ENCODE results near the gene CBX1. TPM values are rescaled to one million over a fixed set of nuclear protein-coding genes. Genes with fewer than 3 reads are reported as not detected.

Gene CBX1
- total RNA-seq, 1 donor from 2014 or later = 34.0 TPM

DNA sequence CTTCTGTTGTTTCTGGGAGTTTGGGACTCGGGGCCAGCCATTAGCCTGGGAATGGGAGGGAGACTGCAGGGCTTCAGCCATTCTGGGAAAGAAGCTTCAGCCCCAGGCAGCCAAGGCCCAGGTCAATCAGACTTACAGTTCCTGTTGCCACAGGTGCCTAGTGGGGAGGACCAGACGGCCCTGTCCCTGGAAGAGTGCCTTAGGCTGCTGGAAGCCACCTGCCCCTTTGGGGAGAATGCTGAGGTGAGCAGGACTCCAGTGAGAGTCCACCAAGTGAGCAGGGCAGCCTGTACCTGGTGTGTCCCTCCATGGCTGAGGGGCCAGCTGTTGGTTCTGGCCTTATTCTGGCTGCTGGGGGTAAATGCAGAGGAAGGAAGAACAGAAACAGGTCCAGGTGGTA lies 44.4 kb downstream of the CBX1 start:
- Histone ChIP-seq H3K4me1 (peaks cover 40% of the 10 kb centered on the region), H3K27ac (no peak overlapping the region), H3K36me3 (peaks cover 77% of the 10 kb centered on the region), H3K4me3 (no peak overlapping the region), H3K9me3 (no peaks in the 10 kb centered on the region), H3K27me3 (no peaks in the 10 kb centered on the region)
- TF ChIP-seq, protein P1, sequence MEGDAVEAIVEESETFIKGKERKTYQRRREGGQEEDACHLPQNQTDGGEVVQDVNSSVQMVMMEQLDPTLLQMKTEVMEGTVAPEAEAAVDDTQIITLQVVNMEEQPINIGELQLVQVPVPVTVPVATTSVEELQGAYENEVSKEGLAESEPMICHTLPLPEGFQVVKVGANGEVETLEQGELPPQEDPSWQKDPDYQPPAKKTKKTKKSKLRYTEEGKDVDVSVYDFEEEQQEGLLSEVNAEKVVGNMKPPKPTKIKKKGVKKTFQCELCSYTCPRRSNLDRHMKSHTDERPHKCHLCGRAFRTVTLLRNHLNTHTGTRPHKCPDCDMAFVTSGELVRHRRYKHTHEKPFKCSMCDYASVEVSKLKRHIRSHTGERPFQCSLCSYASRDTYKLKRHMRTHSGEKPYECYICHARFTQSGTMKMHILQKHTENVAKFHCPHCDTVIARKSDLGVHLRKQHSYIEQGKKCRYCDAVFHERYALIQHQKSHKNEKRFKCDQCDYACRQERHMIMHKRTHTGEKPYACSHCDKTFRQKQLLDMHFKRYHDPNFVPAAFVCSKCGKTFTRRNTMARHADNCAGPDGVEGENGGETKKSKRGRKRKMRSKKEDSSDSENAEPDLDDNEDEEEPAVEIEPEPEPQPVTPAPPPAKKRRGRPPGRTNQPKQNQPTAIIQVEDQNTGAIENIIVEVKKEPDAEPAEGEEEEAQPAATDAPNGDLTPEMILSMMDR (IDR thresholded peaks at IDR 0.05) = no peak
- intact Hi-C loops (cut with DNase I) = no loop called here
- no peak for ATAC-seq
- no peak for DNase-seq

DNA sequence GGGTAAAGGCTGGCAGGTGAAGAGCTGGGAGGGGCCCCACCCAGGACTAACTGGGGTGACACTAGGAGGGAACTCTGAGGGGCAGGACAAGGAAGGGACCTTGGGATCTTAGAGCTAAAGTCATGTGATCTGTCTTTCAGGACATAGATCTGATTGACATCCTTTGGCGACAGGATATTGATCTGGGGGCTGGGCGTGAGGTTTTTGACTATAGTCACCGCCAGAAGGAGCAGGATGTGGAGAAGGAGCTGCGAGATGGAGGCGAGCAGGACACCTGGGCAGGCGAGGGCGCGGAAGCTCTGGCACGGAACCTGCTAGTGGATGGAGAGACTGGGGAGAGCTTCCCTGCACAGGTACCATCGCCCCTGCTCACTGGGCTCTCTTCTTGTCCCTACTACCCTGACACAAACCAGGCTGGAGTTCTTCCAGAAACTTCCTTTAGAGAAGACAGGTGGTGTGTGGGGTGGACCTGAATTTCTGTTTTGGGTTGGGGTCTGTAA lies 45.0 kb downstream of the CBX1 start:
- ATAC-seq (no peak), DNase-seq (no peak)
- Histone ChIP-seq H3K9me3 (no peaks in the 10 kb centered on the region), H3K36me3 (peaks cover 77% of the 10 kb centered on the region), H3K27me3 (no peaks in the 10 kb centered on the region), H3K4me1 (peaks cover 46% of the 10 kb centered on the region), H3K4me3 (no peak overlapping the region), H3K27ac (no peak overlapping the region)
- intact Hi-C loops (cut with DNase I) = no loop called here
- TF ChIP-seq, protein P1 (IDR thresholded peaks at IDR 0.05) = no peak

DNA sequence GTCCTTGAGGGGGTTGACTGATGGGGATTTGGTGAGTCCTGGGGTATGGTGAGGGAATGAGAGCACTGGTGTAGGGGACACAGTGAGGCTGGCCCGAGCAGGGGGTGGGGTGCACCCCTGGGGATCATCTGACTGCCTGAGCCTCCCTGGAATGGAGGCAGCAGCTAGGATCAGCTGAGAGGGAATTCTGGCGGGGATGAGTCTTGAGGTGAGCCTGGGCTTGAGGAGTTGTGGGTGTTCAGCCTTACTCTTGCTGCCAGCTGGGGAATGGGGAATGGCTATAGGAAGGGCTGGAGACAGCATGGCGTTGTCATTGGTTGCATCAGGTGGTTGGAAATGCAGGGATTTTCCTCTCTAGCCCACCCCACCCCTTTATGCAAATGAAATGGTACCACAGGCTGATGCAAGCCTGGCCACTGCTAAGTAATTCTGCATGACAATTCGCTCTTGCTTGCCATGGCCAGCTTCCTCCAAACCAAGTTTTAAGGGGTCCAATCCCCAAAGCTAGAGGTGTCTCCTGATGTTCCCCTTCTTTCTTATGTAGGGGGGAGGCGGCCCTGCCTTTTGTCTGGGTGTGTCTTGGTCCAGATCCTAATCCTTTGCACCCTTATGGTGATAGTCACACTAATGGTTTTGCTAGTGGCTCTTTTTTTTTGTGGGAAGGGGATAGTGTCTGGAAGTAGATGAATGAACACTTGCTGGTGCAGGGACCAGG lies 45.6 kb downstream of the CBX1 start:
- H3K27me3 ChIP-seq = no peaks in the 10 kb centered on the region
- intact Hi-C loops (cut with DNase I) = no loop called here
- ATAC-seq (no peak), DNase-seq (no peak)
- H3K36me3 ChIP-seq = peaks cover 79% of the 10 kb centered on the region
- peaks cover 52% of the 10 kb centered on the region for H3K4me1 ChIP-seq
- no peaks in the 10 kb centered on the region for H3K9me3 ChIP-seq
- peak overlapping the region; percentile 14 for H3K27ac ChIP-seq
- TF ChIP-seq, protein P1 (IDR thresholded peaks at IDR 0.05) = no peak
- no peak overlapping the region for H3K4me3 ChIP-seq

DNA sequence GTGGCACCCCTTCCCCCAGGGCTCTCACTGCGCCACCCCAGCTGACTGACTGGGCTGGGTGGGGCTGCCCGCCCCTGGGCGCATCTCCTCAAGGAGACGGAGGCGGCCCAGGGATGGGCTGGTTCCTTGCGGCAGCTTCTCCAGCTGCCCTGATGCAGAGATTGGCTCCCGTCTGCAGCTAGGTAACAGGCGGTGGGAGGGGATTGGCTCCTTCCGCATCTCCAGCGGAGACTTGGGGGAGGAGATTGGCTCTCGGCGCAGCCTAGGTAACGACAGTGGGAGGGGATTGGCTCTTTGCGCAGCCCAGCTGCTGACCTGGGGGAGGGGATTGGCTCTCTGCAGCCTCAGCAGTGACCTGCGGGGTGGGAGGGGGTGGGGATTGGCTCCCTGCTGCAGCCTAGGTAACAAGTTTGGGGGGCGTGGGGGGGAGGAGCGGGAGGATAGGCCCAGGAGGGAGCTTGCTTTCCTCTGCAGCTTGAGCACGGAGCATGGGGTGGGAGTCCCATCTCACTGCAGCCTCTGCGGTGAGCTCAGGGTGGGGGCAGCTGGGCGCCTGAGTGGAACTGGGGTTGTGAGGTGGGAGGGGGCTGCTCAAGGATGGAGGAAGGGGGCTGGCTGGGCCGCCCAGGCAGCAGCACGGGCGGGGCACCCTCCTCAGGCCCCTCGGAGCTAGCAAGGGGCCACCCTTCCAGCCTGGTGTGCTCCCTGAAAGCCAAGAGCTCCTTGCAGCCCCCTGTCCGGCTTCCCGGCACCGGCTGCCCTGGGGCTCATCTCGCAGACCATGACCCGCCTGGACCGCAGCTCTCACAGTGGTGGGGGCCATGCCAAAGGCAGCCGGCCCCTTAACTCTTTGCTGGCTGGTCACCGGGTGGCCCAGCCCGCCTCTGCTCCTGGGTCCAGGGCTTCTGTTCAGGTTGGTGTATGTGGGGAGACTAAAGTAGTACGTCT lies 46.8 kb downstream of the CBX1 start:
- DNase-seq = peak; percentile 72
- intact Hi-C loops (cut with DNase I) = no loop called here
- ATAC-seq = peak; percentile 68
- peaks cover 71% of the 10 kb centered on the region for H3K36me3 ChIP-seq
- H3K4me3 ChIP-seq = peak overlapping the region; percentile 31
- peaks cover 63% of the 10 kb centered on the region for H3K4me1 ChIP-seq
- H3K27ac ChIP-seq = peak overlapping the region; percentile 99
- TF ChIP-seq, protein P1 (IDR thresholded peaks at IDR 0.05) = no peak
- H3K27me3 ChIP-seq = no peaks in the 10 kb centered on the region
- H3K9me3 ChIP-seq = no peaks in the 10 kb centered on the region

DNA sequence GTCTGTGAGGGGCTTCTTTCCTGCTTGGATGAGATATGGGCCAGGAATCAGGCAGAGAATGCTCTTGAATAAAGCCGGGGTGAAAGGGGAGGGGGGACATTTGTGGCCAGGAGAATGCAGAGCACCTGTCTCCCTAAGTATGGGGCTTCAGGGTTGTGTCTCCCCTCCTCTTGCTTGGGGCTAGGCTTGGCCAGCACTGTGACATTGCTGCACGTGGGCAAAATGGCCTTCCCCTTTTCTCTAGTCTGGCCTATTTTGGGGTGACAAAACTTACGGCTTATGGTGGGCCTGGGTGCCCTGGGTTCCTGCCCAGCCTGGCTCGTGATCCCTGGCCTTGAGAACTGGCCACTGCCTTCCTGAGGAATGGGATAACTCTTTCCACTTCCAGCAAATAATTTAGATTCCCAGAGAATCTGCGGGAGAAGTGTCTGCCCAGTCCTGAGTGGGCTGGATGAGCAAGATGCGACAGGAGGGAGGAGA lies 47.5 kb downstream of the CBX1 start:
- intact Hi-C loops (cut with DNase I) = no loop called here
- Histone ChIP-seq H3K4me1 (peaks cover 67% of the 10 kb centered on the region), H3K36me3 (peaks cover 64% of the 10 kb centered on the region), H3K27ac (peak overlapping the region; percentile 99), H3K4me3 (peak overlapping the region; percentile 31), H3K27me3 (no peaks in the 10 kb centered on the region), H3K9me3 (no peaks in the 10 kb centered on the region)
- no peak for ATAC-seq
- DNase-seq = no peak
- TF ChIP-seq, protein P1 (IDR thresholded peaks at IDR 0.05) = no peak
